Kidney (tissue), 14 donors: ENCODE measurements around the gene NR3C2. TPM values are rescaled to one million over a fixed set of nuclear protein-coding genes. Genes with fewer than 3 reads are reported as not detected.
A peak's percentile ranks its signal among the peaks of the same experiment; 100 is the strongest.

Experiments
- DNase-seq, 5 donors: peaks; one replicate each; pipeline ENCODE4 v3.0.0-alpha.2; 2013 to 2020
- FAIRE-seq: peaks from 2 replicates; lab custom pipeline; 2012; peaks lifted over from hg19 to GRCh38; lab: Jason Lieb, UNC
- H3K27ac ChIP-seq, 2 donors: one replicate each; pipeline ENCODE4 v1.7.0; 2013; ENCODE audit warnings: low read depth in 2 of 2, low read length in 2 of 2, inconsistent platforms in 1 of 2
- H3K27me3 ChIP-seq: one replicate; pipeline ENCODE4 v1.7.1; 2013; ENCODE audit warnings: low read length, inconsistent platforms; ENCODE audit not compliant: control insufficient read depth, insufficient read depth
- H3K36me3 ChIP-seq, 3 donors: one replicate each; pipeline versions ENCODE4 v1.7.0 to v1.7.1; 2013; ENCODE audit warnings: low read length in 3 of 3, control low read depth in 1 of 3, inconsistent platforms in 1 of 3; ENCODE audit not compliant: insufficient read depth in 3 of 3, control insufficient read depth in 2 of 3
- H3K4me1 ChIP-seq, 3 donors: one replicate each; pipeline versions ENCODE4 v1.7.0 to v1.7.1; 2013; ENCODE audit warnings: low read length in 3 of 3, inconsistent platforms in 1 of 3, low read depth in 1 of 3; ENCODE audit not compliant: control insufficient read depth in 2 of 3, insufficient read depth in 2 of 3
- H3K4me3 ChIP-seq, 3 donors: one replicate each; pipeline versions ENCODE4 v1.7.0 to v1.8.1; 2013; ENCODE audit warnings: low read length in 3 of 3, control low read depth in 1 of 3, inconsistent platforms in 1 of 3
- H3K9ac ChIP-seq, 3 donors: one replicate each; pipeline versions ENCODE4 v1.7.0 to v1.7.1; 2013; ENCODE audit warnings: low read length in 3 of 3, control low read depth in 1 of 3, inconsistent platforms in 1 of 3
- H3K9me3 ChIP-seq, 3 donors: one replicate each; pipeline versions ENCODE4 v1.7.0 to v1.7.1; 2013; ENCODE audit warnings: low read length in 3 of 3, control low read depth in 1 of 3, inconsistent platforms in 1 of 3; ENCODE audit not compliant: control insufficient read depth in 2 of 3, insufficient read depth in 1 of 3
- CTCF ChIP-seq: IDR thresholded peaks from 3 replicates; pipeline ENCODE4 v1.5.1; 2012; ENCODE audit warnings: mild to moderate bottlenecking, moderate library complexity, borderline replicate concordance; ENCODE audit not compliant: insufficient read depth; ENCODE audit errors: extremely low read depth
- intact Hi-C: fragments of 100-400 bp; cut with DNase I; formaldehyde crosslinking; loops from one replicate; pipeline ENCODE4 v1.11.1; 2022
- polyA plus RNA-seq: library from polyadenylated mRNA; stranded (reverse); fragments of 350-450 nt; fragmentation: Illumina TruSeq; extraction: RNeasy Lipid Tissue Mini Kit (QIAGEN cat#74804); gene quantifications from one replicate; pipeline ENCODE4 v1.2.3, GENCODE V29; 2014; ENCODE audit warnings: low read depth, low replicate concordance; ENCODE audit not compliant: insufficient read depth
- total RNA-seq: library from RNA; stranded (reverse); fragmentation: NEBNext Ultra II Directional; extraction: Animal tissue kit (Norgen Biotek cat#: 25700); gene quantifications from one replicate; pipeline ENCODE4 v1.2.1, GENCODE V29; 2021
- donor health status: control.
- donor health status: control.
- donor health status: control.
- donor health status: control.
- donor health status: control.
- donor health status: DM: yes; HTN: yes; CAD: no.
- donor health status: Normal renal cell carcinoma (clear cell type).

Gene NR3C2
- total and polyA plus RNA-seq, 2 donors from 2014 or later = 8.7 to 43.4 TPM

GRCh38 chr4:148438047-148438446, 4.2 kb downstream of the NR3C2 start:
- Histone ChIP-seq H3K9me3 (no peaks in the 10 kb centered on the region), H3K27me3 (no peaks in the 10 kb centered on the region), H3K9ac (no peak overlapping the region), H3K4me1 (peaks cover 0 to 8% (median 6%) of the 10 kb centered on the region in 3 donors), H3K27ac (no peak overlapping the region), H3K36me3 (no peaks in the 10 kb centered on the region), H3K4me3 (no peak overlapping the region)
- DNase-seq (no peak), FAIRE-seq (no peak)
- intact Hi-C loops = no loop called here
- TF ChIP-seq CTCF = no peak

- Histone ChIP-seq H3K27me3 (no peaks in the 10 kb centered on the region), H3K9ac (no peak overlapping the region), H3K36me3 (no peaks in the 10 kb centered on the region), H3K4me3 (no peak overlapping the region), H3K9me3 (no peaks in the 10 kb centered on the region), H3K4me1 (peaks cover 0 to 8% (median 6%) of the 10 kb centered on the region in 3 donors), H3K27ac (no peak overlapping the region)
- intact Hi-C loops = no loop called here
- no peak for TF ChIP-seq CTCF
- FAIRE-seq (no peak), DNase-seq (no peak)
Measured at GRCh38 chr4:148437439-148437838, 4.8 kb downstream of the NR3C2 start.

GRCh38 chr4:148436512-148436911, 5.7 kb downstream of the NR3C2 start:
- intact Hi-C loops = no loop called here
- H3K4me3 ChIP-seq = no peak overlapping the region
- no peaks in the 10 kb centered on the region for H3K27me3 ChIP-seq
- H3K36me3 ChIP-seq = no peaks in the 10 kb centered on the region
- FAIRE-seq = no peak
- no peaks in the 10 kb centered on the region for H3K9me3 ChIP-seq
- H3K27ac ChIP-seq = no peak overlapping the region
- DNase-seq = no peak
- TF ChIP-seq CTCF = no peak
- H3K9ac ChIP-seq = no peak overlapping the region
- H3K4me1 ChIP-seq = peaks cover 0 to 8% (median 6%) of the 10 kb centered on the region in 3 donors

GRCh38 chr4:148435654-148436406, 6.4 kb downstream of the NR3C2 start:
- no peak overlapping the region for H3K9ac ChIP-seq
- no peaks in the 10 kb centered on the region for H3K36me3 ChIP-seq
- DNase-seq (no peak), FAIRE-seq (no peak)
- H3K27me3 ChIP-seq = no peaks in the 10 kb centered on the region
- no peaks in the 10 kb centered on the region for H3K9me3 ChIP-seq
- no peak overlapping the region for H3K27ac ChIP-seq
- intact Hi-C loops = no loop called here
- H3K4me1 ChIP-seq = peaks cover 0 to 8% (median 6%) of the 10 kb centered on the region in 3 donors
- TF ChIP-seq CTCF = no peak
- peak overlapping the region in 1 of 3 donors; percentile 7 for H3K4me3 ChIP-seq
